ENCODE results near the gene WNT3A. TPM values are rescaled to one million over a fixed set of nuclear protein-coding genes. Genes with fewer than 3 reads are reported as not detected.

WNT3A gene
- total RNA-seq, 1 donor from 2014 or later: not detected

- H3K27ac Mint-ChIP-seq: no peak overlapping the region
- no peak overlapping the region for H3K4me3 Mint-ChIP-seq (ENCODE audit: low read depth)
- intact Hi-C loops (cut with micrococcal nuclease): no loop called here
- peaks cover 41% of the 10 kb centered on the region for H3K27me3 Mint-ChIP-seq (ENCODE audit: low read depth)
- DNase-seq (ENCODE audit: low spot score): no peak
- H3K36me3 Mint-ChIP-seq (ENCODE audit: low read depth): no peaks in the 10 kb centered on the region
- H3K9me3 Mint-ChIP-seq: no peaks in the 10 kb centered on the region
- peaks cover 5% of the 10 kb centered on the region for H3K4me1 Mint-ChIP-seq (ENCODE audit: low read depth)
Observed at GRCh38 chr1:228009828-228010775, 3.3 kb downstream of the WNT3A start.

- no peak overlapping the region for H3K27ac Mint-ChIP-seq
- H3K9me3 Mint-ChIP-seq: no peaks in the 10 kb centered on the region
- H3K4me3 Mint-ChIP-seq (ENCODE audit: low read depth): no peak overlapping the region
- H3K27me3 Mint-ChIP-seq (ENCODE audit: low read depth): peaks cover 34% of the 10 kb centered on the region
- intact Hi-C loops (cut with micrococcal nuclease): no loop called here
- peaks cover 5% of the 10 kb centered on the region for H3K4me1 Mint-ChIP-seq (ENCODE audit: low read depth)
- no peak for DNase-seq (ENCODE audit: low spot score)
- no peaks in the 10 kb centered on the region for H3K36me3 Mint-ChIP-seq (ENCODE audit: low read depth)
Observed at GRCh38 chr1:228010921-228011320, 4.1 kb downstream of the WNT3A start.

- H3K27me3 Mint-ChIP-seq (ENCODE audit: low read depth): peaks cover 32% of the 10 kb centered on the region
- peaks cover 5% of the 10 kb centered on the region for H3K4me1 Mint-ChIP-seq (ENCODE audit: low read depth)
- H3K27ac Mint-ChIP-seq: no peak overlapping the region
Observed at GRCh38 chr1:228011721-228012311, 5.0 kb downstream of the WNT3A start.

GRCh38 chr1:228012555-228012954, 5.8 kb downstream of the WNT3A start:
- no peaks in the 10 kb centered on the region for H3K9me3 Mint-ChIP-seq
- peaks cover 28% of the 10 kb centered on the region for H3K27me3 Mint-ChIP-seq (ENCODE audit: low read depth)
- H3K4me3 Mint-ChIP-seq (ENCODE audit: low read depth): no peak overlapping the region
- intact Hi-C loops (cut with micrococcal nuclease): no loop called here
- H3K27ac Mint-ChIP-seq: no peak overlapping the region
- peaks cover 5% of the 10 kb centered on the region for H3K4me1 Mint-ChIP-seq (ENCODE audit: low read depth)
- H3K36me3 Mint-ChIP-seq (ENCODE audit: low read depth): no peaks in the 10 kb centered on the region
- no peak for DNase-seq (ENCODE audit: low spot score)

More at GRCh38 chr1:228011721-228012311, 5.0 kb downstream of the WNT3A start:
- Mint-ChIP-seq H3K9me3 (no peaks in the 10 kb centered on the region), H3K36me3 (ENCODE audit: low read depth) (no peaks in the 10 kb centered on the region), H3K4me3 (ENCODE audit: low read depth) (no peak overlapping the region)
- no peak for DNase-seq (ENCODE audit: low spot score)
- intact Hi-C loops (cut with micrococcal nuclease): no loop called here

- intact Hi-C loops (cut with micrococcal nuclease): no loop called here
- no peak for DNase-seq (ENCODE audit: low spot score)
- H3K4me1 Mint-ChIP-seq (ENCODE audit: low read depth): peaks cover 5% of the 10 kb centered on the region
Observed at GRCh38 chr1:228013131-228013934, 6.5 kb downstream of the WNT3A start.

GRCh38 chr1:228013935-228014930, 7.4 kb downstream of the WNT3A start:
- Mint-ChIP-seq H3K9me3 (no peaks in the 10 kb centered on the region), H3K4me1 (ENCODE audit: low read depth) (peaks cover 2% of the 10 kb centered on the region), H3K27ac (no peak overlapping the region), H3K27me3 (ENCODE audit: low read depth) (peaks cover 15% of the 10 kb centered on the region), H3K36me3 (ENCODE audit: low read depth) (no peaks in the 10 kb centered on the region), H3K4me3 (ENCODE audit: low read depth) (no peak overlapping the region)
- intact Hi-C loops (cut with micrococcal nuclease): no loop called here
- DNase-seq (ENCODE audit: low spot score): no peak

More at GRCh38 chr1:228013131-228013934, 6.5 kb downstream of the WNT3A start:
- H3K36me3 Mint-ChIP-seq (ENCODE audit: low read depth): no peaks in the 10 kb centered on the region
- no peak overlapping the region for H3K27ac Mint-ChIP-seq
- H3K9me3 Mint-ChIP-seq: no peaks in the 10 kb centered on the region
- H3K4me3 Mint-ChIP-seq (ENCODE audit: low read depth): no peak overlapping the region
- peaks cover 22% of the 10 kb centered on the region for H3K27me3 Mint-ChIP-seq (ENCODE audit: low read depth)

- Mint-ChIP-seq H3K27me3 (ENCODE audit: low read depth) (peaks cover 8% of the 10 kb centered on the region), H3K4me3 (ENCODE audit: low read depth) (no peak overlapping the region), H3K36me3 (ENCODE audit: low read depth) (no peaks in the 10 kb centered on the region), H3K4me1 (ENCODE audit: low read depth) (no peaks in the 10 kb centered on the region), H3K9me3 (no peaks in the 10 kb centered on the region), H3K27ac (no peak overlapping the region)
- no peak for DNase-seq (ENCODE audit: low spot score)
- intact Hi-C loops (cut with micrococcal nuclease): no loop called here
Observed at GRCh38 chr1:228015276-228016180, 8.7 kb downstream of the WNT3A start.

- Mint-ChIP-seq H3K27me3 (ENCODE audit: low read depth) (peaks cover 5% of the 10 kb centered on the region), H3K4me3 (ENCODE audit: low read depth) (no peak overlapping the region), H3K36me3 (ENCODE audit: low read depth) (no peaks in the 10 kb centered on the region), H3K9me3 (no peaks in the 10 kb centered on the region), H3K4me1 (ENCODE audit: low read depth) (no peaks in the 10 kb centered on the region), H3K27ac (no peak overlapping the region)
- intact Hi-C loops (cut with micrococcal nuclease): no loop called here
- no peak for DNase-seq (ENCODE audit: low spot score)
Observed at GRCh38 chr1:228016181-228016510, 9.3 kb downstream of the WNT3A start.

GRCh38 chr1:228016653-228017355, 10.0 kb downstream of the WNT3A start:
- H3K27ac Mint-ChIP-seq: no peak overlapping the region

GRCh38 chr1:228017356-228018124, 10.7 kb downstream of the WNT3A start:
- Mint-ChIP-seq H3K27me3 (ENCODE audit: low read depth) (no peaks in the 10 kb centered on the region), H3K9me3 (no peaks in the 10 kb centered on the region), H3K36me3 (ENCODE audit: low read depth) (no peaks in the 10 kb centered on the region), H3K4me3 (ENCODE audit: low read depth) (no peak overlapping the region), H3K4me1 (ENCODE audit: low read depth) (no peaks in the 10 kb centered on the region), H3K27ac (no peak overlapping the region)
- DNase-seq (ENCODE audit: low spot score): no peak
- intact Hi-C loops (cut with micrococcal nuclease): no loop called here

More at GRCh38 chr1:228016653-228017355, 10.0 kb downstream of the WNT3A start:
- Mint-ChIP-seq H3K27me3 (ENCODE audit: low read depth) (no peaks in the 10 kb centered on the region), H3K9me3 (no peaks in the 10 kb centered on the region), H3K36me3 (ENCODE audit: low read depth) (no peaks in the 10 kb centered on the region), H3K4me1 (ENCODE audit: low read depth) (no peaks in the 10 kb centered on the region), H3K4me3 (ENCODE audit: low read depth) (no peak overlapping the region)
- DNase-seq (ENCODE audit: low spot score): no peak
- intact Hi-C loops (cut with micrococcal nuclease): no loop called here

All from activated T-helper 2 cell treated with anti-CD3 and anti-CD28 coated beads, Interferon-gamma antibody, Interleukin-2, Interleukin-4, amounts not matched to agents 10 μg/mL and 5 μg/mL and 100 μg/mL, durations not matched to agents 14 hours and 24 hours and 36 hours (primary cell).